ENCODE data around the gene LDB2.
"Not testable (repeated sequence)": the region's sequence is repeated elsewhere in the genome, so short reads cannot be mapped to it uniquely, and the experiment has no call there.

LDB2 gene

DNA sequence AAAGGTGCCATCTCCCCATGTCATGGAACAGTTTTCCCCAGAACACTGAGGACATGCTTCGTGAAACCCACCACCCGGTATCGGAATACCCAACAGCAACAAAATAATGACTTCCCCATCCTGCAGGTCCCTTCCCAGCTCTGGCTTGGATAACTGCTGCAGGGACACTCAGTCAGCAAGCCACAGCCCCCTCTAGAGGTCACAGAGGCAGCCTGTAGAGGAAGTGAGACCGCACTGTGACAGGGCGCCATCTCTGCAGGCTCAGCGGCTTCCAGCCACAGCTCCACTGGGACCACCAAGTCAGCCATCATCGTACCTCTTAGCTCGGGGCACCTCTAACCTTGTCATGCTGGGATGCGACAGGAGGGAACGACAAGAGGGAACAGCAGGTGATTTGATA is 315.9 kb downstream of the LDB2 start:
- DNase-seq = no peak

DNA sequence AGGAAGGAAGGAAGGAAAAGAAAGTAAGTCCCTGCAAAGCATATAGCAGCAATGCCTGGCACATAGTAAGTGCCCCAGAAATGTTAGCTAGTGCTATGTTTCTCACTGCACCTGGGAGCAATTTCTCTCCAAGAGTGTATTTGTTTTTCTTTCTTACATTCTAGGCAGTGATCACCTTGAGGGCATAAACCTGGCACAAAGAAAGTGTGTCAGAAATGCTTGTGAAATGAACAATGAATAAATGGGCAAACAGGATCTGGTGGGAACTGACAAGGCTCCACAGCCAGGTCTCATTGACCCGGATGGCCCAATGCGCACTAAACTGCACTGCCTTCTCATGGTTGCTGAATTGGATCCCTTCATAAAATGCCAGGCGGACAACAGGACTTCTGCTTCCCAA is 316.4 kb downstream of the LDB2 start:
- no peak for DNase-seq

DNA sequence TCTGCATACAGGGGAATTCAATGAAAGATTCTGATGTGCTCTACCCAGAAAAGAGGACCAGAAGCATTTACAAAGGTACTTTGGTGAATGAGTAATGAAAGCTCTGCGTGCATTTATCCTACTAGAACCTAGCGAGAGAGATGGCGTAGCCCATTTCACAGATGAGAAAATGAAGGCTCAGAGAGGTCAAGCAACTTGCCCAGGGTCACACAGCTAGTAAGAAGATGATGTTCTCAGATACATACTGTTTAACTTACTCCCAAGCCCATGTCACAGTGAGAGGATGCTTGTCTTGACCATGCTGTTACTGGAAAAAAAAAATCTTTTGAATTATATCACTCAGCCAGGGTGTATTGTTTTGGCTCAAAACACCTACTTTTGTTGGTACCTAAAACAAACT is 317.3 kb downstream of the LDB2 start:
- DNase-seq = no peak

DNA sequence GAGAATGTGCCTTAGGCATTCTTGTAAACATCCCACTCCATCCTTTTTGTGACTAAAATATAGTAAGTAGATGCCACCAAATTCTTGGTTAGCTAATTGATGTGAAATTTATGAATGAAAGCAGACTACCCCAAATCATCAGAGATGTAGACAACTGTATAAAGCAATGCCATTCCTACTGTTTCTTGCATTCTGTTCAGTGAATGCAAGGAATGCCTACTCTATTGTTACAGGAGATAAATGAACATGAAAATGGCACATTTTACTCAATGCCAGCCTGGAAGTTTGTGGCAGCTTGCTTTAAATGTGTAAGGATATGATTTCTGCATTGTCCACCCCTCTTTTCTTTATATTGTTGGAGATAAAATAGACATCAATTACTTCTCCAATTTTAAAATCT is 317.9 kb downstream of the LDB2 start:
- DNase-seq = no peak

DNA sequence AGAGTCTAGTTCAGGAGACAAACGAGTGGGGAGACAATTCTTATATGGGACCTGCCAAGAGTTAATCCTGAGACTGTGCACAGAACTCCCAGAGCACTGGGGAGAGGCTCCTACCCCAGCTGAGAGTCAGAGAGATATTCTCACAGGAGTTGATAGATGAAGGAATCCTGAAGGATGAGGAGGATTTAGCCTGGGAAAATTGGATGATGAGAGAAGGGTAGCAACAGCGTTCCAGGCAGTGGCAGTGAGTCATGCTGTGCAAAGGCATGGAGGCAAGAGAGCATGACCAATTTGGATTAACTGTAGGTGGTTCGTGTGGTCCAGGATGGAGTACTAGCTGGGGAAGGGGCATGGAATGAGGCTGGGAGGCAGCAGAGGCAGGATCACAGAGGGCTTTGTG is 318.6 kb downstream of the LDB2 start:
- DNase-seq = no peak

DNA sequence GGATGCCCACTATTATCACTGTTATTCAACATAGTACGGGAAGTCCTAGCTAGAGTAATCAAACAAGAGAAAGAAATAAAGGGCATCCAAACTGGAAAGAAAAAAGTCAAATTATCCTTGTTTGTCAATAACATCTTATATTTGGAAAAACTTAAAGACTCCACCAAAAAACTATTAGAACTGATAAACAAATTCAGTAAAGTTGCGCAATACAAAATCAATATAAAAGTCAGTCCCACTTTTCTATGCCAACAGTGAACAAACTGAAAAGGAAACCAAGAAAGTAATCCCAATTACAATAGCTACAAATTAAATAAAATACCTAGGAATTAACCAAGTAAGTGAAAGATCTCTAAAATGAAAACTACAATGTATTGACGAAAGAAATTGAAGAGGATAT is 321.3 kb downstream of the LDB2 start:
- no peak for DNase-seq

DNA sequence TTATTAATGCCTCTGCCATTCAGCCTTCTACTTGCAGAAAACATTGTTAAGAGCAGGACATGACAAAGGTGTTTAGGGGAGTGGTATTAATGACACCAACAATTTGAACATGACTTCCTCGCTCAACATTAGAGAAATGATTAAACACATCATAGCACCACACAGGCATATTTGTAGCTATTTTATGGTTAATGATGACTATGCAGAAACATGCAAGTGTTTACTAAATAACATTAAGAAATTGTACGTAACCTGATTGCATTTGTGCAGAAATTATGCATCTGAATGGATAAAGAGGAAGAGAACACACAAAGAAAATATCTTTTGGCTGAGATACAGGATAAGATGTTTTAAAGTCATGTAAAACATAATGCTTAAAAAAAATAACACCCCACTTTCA is 323.5 kb downstream of the LDB2 start:
- no peak for DNase-seq

DNA sequence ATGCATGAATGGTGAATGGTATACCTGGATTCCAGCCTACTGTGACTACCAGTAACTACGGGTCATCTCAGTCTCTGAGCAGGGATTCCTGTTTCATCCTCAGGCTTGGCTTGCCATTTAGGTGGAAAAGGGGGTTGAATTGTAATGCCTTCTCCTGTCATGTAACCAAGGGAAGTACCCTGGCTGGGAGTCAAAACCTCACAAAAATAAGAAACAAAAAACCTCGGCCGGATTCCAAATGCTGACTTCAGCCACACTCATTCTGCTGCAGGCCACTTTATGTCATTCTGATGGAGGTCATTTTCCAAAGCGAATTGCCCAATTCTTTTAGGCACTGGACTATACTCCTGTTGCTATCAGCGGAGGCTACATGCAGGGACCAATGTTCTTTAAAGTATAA is 324.7 kb downstream of the LDB2 start:
- DNase-seq = no peak

DNA sequence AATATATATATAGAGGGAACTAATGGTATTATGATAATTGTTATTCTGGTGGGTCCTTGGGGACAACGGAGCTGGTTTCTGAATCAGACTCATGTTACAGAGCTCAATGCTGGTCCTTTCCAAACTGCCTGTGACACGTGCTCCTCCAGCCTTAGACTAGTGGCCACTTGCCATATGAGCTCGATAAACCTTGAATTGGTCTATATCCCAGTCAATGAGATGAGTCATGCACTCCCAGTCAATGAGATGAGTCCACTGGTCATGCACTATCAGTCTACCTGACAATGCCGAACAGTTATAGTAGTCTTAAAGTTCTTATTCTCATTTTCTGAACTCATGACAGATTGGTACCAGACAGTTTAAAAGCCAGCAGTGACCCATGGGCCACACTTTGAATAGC is 325.2 kb downstream of the LDB2 start:
- no peak for DNase-seq

DNA sequence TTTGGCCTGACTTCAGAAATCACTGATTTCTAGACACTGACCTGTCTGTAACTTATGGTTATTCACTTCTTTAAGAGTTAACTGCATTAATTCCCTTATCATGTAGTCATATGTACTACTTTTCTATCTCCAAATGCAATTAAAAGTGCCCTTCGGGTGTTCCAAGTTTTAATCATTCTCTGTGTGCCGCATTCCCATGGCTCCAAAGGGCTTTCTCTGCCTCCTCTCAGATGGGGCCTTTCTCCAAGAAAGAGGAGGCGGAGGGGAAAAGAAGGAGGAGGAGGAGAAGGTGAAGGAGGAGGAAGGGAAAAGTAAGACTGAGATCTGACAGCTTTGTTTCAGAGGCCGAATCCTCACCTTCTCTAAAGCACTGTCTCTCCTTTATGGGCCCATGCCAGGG is 325.8 kb downstream of the LDB2 start:
- no peak for DNase-seq

DNA sequence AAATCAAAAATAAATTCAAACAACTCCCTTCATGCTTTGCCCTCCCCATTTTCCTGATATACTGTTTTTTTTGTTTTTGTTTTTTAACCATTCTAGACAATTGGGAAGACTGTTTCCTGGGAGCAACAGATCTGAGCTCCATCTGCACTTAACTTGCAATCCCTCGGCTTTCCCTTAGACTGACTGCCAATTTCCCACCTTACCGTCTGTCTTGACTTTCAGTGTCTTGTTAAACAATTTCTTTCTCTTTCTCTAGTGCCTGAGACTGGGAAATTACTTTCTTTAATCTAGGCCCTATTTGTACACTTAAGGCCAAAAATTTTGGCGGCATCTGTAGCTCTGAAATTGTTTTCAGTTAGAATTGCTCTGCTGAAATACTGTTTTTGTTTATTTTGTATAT is 326.3 kb downstream of the LDB2 start:
- no peak for DNase-seq

DNA sequence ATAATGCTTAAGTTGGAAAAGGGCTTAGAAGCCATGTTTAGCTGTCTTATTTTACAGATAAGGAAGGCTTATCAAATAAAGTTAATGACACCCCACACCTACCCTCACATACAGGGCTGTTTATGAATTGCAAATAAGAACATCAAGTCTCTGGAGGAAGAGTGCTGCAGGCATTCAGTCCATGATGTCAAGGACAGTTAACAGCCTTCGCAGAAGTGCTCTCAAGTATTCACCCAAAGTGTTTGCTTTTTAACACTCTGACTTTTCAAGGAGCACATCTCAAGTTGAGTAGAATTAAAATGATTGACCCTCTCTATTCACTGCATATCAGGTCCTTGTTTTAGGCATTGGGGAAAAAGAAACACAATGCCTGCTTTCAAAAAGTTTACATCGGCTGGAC is 328.7 kb downstream of the LDB2 start:
- no peak for DNase-seq

DNA sequence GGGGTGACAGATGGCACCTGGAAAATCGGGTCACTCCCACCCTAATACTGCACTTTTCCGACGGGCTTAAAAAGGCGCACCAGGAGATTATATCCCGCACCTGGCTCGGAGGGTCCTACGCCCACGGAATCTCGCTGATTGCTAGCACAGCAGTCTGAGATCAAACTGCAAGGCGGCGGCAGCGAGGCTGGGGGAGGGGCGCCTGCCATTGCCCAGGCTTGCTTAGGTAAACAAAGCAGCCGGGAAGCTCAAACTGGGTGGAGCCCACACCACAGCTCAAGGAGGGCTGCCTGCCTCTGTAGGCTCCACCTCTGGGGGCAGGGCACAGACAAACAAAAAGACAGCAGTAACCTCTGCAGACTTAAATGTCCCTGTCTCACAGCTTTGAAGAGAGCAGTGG is 341.1 kb downstream of the LDB2 start:
- DNase-seq = not testable (repeated sequence)

DNA sequence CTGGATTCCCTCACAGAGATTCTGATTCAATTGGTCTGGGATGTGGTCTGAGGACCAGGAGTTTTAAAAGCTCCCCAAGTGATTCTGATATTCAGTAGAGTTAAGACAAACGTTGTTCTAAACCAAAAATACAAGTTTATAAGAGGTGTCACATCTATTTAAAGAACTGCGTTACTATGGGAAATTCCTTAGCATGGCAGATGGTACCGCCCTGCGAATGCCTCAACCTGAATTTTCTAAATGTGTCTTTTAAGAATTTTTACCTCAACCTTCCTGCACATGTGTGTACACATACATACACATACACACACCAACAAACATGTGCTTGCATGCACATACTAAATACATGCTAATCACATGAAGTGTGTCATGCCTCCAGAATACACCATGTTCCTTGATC is 343.3 kb downstream of the LDB2 start:
- DNase-seq = no peak

DNA sequence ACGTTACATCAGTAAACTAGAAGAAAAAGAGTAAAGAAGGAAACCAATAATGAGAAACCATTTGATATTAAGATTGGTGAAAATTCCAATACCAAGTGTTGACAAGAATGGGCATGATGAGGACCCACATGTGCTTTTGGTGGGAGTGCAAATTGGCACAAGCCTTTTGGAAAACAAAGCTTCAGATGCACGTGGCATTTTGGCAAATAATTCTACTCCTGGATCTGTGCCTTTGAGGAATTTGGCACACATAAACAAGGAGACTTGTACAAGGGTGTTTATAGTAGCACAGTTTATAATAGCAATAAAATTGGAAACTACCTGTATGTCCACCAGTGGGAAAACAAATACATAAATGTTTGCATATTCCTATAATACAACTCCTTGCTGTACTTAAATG is 347.9 kb downstream of the LDB2 start:
- no peak for DNase-seq

DNA sequence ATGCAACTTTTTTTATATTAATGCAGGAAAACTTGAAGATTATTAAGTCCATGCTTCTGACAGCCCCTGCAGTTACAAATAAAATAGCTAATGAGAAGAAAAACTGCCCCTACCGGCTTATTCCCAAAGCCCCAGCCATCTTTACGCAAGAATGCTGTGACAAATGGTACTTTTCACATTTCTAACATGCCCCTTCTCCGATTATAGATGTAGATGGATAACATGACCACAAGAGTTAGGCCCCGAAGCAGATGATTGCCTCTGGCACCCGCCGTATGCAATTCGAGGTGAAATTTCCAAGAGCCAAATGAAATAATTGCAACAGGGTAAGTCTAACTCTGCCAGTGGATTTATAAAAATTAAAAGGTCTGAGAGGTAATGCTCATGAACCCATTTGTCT is 352.8 kb downstream of the LDB2 start:
- DNase-seq = no peak

DNA sequence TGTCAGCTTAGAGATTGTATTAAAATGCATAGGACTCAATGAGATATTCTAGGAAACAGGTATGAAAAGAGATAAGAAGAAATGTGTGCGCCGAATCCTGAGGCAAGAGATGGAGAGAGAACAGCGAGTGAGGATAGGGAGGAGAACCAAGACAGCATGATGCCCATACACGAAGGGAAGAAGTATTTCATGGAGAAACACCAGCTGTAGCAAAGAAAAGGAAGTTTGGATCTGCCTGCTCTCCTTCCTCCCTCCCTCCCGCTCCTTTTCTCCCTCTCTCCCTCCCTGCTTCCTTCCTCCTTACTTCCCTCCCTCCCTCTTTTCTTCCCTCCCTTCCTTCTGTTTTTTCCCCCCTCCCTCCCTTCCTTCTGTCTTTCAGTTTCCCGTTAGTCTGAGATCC is 353.6 kb downstream of the LDB2 start:
- no peak for DNase-seq

DNA sequence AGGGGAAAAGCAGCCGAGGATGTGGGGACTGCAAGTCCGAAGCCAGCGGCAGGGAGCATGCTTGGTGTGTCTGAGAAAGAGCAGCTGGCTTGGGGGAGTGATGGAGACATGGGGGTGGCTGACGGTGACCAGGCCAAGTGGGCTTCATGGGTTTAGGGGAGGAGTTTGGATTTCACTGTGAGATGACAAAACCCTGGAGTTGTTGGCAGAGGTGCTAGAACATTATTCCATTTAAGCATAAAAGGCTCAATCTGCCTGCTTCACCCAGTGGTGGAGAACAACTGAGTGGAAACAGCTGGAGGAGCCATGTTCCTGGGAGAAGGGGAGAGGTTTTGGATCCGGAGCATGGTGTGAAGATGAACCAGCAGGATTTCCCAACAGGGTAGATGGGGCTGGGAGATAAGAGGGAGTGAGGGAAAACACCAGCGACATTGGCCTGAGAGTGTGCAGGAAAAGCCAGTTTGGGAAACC is 354.2 kb downstream of the LDB2 start:
- no peak for DNase-seq

DNA sequence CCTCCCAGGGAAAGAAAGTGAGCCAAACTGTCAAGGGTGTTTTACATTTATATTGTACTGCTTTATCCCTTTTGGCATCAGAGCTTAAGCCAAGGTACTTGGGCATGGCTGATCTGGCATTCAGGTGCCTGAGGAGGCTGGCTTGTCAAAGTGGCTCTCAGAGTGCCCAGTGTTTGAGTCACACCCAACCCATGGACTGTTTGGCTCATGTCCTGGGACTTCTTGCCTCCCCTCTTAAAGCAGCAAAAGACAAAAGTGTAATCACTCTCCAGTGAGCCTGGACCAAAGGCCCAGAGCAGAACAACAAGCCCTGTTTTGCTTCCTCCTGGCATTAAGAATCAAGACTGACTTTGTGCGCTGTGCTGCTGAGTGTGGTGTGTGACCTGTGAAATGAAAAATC is 360.5 kb downstream of the LDB2 start:
- DNase-seq = no peak

DNA sequence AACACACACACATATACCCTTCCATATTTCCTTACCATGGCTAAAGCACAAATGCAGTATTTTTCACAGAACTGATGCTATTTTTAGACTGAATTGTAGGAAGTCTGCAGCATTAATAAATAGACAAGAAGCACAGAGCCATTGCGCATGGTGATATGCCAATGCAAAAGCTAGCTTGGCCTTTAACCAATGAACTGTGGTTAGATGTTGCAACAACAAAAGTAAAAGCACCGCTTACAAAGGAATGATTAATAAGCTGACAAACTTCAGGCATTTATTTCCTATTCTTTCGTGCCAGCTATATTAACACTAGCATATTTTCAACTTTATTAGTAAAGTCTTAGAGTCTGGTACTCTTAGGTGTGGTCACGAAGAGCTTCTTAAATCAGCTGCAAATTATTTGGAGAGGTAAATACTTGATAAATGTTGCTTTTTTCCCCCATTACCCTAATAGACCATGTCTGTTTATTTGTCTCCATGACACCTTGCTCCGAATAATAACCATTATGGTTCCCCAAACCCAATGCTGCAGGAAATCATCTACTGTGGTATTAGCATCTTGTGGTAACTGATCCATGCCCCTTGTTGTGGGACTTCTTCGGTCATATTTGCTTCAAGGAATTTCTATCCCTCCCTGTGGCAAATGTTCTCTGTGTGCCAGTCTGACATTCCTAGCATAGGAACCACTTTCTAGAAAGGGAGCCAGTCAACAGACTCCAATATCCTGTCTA is 366.0 kb downstream of the LDB2 start:
- no peak for DNase-seq

DNA sequence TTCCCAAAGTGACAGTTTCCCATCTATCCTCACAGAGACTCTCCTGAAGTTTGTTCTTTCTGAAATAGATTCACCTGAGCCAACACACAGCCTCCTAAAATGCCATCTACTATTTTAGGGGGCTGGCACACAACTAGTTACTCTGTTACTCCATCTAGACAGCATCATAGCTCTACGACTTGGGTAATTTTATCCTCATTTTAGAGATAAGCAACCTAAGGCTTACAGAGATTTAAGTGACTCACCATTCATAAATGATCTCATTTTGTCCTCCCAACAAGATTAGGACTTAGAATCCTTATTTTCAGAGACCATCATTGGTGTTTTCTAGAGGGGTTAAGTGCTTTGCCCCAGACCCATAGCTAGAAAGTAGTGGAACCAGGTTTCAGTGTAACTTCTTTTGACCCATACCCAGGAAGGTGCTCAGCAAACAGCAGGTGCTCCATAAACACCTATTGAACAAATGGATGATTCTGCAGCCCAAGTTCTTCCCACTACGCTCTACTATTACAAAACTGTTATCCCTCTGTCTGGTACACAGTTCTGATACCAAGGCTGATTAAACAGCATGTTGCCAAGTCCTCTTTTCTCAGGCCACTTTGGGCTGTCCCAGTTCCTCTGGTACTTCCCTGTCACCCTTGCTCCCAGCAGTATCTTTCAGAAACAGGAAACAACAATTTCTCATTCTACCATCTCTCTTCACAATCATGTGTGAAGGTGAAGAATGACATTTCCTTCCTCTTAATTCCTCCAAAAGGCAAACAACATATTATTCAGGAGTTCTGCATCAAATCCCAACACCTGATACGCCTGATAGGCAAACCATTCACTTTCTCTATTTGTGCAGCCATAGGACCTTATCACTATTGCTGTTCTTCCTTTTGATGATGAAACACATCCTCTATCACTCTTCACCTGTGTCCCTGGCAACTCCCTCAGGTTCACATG is 367.5 kb downstream of the LDB2 start:
- no peak for DNase-seq

DNA sequence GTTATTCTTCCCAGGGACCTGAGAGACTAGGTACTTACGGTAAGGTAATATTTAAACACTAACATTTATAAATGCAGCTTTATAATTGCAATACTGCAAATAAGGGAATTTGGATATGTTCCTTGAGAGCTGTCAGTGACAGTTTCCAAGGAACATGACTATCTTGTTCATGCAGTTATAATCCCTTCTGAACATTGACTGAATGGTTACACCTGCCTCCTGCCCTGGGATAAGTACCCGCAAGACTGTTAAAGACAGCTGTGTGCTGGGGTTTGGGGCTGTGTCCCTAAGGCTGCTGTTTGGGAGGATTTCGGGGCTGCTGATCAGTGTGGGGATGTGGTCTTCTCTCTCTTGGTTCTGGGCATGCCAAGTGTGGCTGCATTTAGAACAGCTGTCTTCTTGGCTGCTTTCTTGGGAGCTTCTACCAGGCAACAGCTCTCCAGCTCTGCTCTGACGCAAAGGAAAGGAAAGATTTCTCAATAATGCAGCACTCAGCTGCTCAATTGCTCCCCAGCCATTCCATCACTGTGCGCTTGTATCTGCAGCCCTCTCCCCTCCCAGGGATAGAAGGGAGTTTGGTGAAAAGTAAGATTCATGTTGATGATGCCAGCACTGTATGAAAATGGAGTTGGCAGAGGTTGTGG is 373.4 kb downstream of the LDB2 start:
- no peak for DNase-seq

DNA sequence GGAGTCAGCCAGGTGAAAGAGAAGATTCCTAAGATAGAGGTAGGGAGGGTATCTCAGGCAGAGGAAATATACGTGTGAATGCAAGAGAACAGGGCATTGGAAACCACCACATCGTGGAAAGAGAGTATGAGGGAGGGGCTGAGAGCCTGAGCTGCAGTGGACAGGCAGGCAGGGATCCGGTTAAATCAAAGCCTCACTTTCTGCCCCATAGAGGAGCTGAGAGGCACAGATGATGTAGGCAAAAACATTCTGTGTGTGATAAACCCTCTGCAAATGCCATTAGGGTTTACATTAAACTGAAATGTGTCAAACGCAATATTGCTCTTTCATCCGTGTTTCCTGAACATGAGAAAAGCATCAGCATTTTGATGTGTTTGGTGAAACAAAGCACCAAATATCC is 374.0 kb downstream of the LDB2 start:
- no peak for DNase-seq

DNA sequence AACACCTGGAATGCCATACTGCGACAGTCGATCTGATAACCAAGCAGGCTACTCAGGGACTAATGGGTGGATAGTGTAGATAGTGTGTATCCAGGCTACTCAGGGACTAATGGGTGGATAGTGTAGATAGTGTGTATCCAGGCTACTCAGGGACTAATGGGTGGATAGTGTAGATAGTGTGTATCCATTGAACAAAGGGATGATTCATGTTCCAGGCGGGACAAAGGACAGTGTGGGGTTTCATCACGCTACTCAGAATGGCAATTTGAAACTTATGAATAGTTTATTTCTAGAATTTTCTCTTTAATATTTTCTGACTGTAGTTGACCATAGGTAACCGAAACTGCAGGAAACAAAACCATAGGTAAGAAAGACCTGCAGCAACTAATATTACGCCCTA is 374.9 kb downstream of the LDB2 start:
- DNase-seq = not testable (repeated sequence)

Data from activated naive CD4-positive, alpha-beta T cell treated with anti-CD3 and anti-CD28 coated beads, Interleukin-2, amount 50 U/mL, for 16 hours (primary cell).